ENCODE measurements around the gene RPL31. TPM values are rescaled to one million over a fixed set of nuclear protein-coding genes. Genes with fewer than 3 reads are reported as not detected.

Gene RPL31
- polyA plus RNA-seq, 1 of the 3 experiments (the other 2 are of a cell fraction): 4,488 TPM

DNA sequence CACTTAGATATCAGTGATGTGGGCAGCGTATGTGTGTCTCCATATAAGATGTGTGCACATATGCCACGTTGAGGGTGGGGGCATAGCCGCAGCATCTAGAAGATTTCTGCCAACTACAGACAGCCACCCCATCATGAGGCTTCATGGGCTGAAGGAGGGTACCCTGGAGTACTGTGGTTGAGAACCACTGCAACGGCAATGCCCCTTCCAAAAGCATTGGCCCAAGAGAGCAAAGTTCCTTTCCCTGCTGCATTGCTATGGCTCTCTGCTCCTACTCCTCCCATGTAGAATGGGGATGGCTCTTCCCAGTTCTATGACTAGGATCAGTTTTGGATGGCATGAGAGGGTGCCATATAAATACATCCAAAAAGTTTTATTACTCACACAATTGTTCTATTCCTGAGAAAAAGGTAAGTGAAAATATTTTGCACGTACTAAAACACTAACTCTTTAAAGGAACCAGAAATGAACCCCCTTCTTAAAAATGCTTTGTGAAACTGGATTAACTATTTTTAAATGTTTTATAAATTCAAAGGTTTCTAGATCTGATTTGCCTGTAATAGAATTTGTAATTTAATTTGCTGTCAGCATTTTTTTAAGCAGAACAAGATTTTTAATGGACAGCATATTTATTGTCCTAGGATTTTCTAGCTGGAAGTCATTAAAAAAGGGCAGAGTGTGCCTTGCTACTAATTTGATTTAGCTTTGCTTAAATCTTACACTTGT, 4.4 kb upstream of the RPL31 start (continued):
- no peak for TF ChIP-seq TEAD4 (IDR thresholded peaks at IDR 0.05; ENCODE audit: borderline replicate concordance, insufficient read depth)
- no peak for TF ChIP-seq CHD2 (IDR thresholded peaks at IDR 0.05; ENCODE audit: low read length, partially characterized antibody)
- TF ChIP-seq TAF1 (IDR thresholded peaks at IDR 0.05; ENCODE audit: borderline replicate concordance, low read depth, low read length): no peak
- TF ChIP-seq, protein P1, sequence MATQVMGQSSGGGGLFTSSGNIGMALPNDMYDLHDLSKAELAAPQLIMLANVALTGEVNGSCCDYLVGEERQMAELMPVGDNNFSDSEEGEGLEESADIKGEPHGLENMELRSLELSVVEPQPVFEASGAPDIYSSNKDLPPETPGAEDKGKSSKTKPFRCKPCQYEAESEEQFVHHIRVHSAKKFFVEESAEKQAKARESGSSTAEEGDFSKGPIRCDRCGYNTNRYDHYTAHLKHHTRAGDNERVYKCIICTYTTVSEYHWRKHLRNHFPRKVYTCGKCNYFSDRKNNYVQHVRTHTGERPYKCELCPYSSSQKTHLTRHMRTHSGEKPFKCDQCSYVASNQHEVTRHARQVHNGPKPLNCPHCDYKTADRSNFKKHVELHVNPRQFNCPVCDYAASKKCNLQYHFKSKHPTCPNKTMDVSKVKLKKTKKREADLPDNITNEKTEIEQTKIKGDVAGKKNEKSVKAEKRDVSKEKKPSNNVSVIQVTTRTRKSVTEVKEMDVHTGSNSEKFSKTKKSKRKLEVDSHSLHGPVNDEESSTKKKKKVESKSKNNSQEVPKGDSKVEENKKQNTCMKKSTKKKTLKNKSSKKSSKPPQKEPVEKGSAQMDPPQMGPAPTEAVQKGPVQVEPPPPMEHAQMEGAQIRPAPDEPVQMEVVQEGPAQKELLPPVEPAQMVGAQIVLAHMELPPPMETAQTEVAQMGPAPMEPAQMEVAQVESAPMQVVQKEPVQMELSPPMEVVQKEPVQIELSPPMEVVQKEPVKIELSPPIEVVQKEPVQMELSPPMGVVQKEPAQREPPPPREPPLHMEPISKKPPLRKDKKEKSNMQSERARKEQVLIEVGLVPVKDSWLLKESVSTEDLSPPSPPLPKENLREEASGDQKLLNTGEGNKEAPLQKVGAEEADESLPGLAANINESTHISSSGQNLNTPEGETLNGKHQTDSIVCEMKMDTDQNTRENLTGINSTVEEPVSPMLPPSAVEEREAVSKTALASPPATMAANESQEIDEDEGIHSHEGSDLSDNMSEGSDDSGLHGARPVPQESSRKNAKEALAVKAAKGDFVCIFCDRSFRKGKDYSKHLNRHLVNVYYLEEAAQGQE (IDR thresholded peaks at IDR 0.05; ENCODE audit: low read depth, low read length): no peak

- ChIA-PET POLR2A (no interaction called here), CTCF (no interaction called here)
- Histone ChIP-seq H3K9ac (no peak overlapping the region), H3K4me3 (ENCODE audit: low read depth in 2 of 2, low read length in 1 of 2) (no peak overlapping the region), H4K20me1 (ENCODE audit: insufficient read depth) (peaks cover 1% of the 10 kb centered on the region), H3F3A (replicated peaks; ENCODE audit: insufficient read depth) (peaks cover 16% of the 10 kb centered on the region), H3K4me2 (no peak overlapping the region), H3K36me3 (replicated peaks in 1 of 2; ENCODE audit: control insufficient read depth in 1 of 2, insufficient read depth in 2 of 2, low read length in 1 of 2) (peaks cover 13 to 39% of the 10 kb centered on the region in 2 experiments), H3K27me3 (ENCODE audit: insufficient read depth) (no peaks in the 10 kb centered on the region), H3K4me1 (ENCODE audit: control insufficient read depth in 1 of 2, insufficient read depth in 2 of 2, low read depth in 1 of 2, low read length in 1 of 2) (peaks cover 3 to 7% of the 10 kb centered on the region in 2 experiments; a peak in 2 of 4 replicates), H3K27ac (ENCODE audit: low read depth in 2 of 2, low read length in 1 of 2) (no peak overlapping the region), H3K9me3 (no peaks in the 10 kb centered on the region), H3K9me2 (no peaks in the 10 kb centered on the region), H2AFZ (ENCODE audit: low read depth) (no peak overlapping the region), H3K79me2 (ENCODE audit: insufficient read depth) (peaks cover 12% of the 10 kb centered on the region)
- 80% methylated on average over 6 of the region's 6 CpGs for WGBS (ENCODE audit: low lambda C conversion rate)
- DNase-seq: no peak
- no peak for TF ChIP-seq MEF2A (IDR thresholded peaks at IDR 0.05; ENCODE audit: borderline replicate concordance, low read depth)
- TF ChIP-seq JUND (IDR thresholded peaks at IDR 0.05): no peak
- no peak for TF ChIP-seq FOXJ3 (CRISPR knock-in tag; IDR thresholded peaks at IDR 0.05)
- no peak for TF ChIP-seq TAF1 (IDR thresholded peaks at IDR 0.05; ENCODE audit: borderline replicate concordance, low read depth, low read length)
- no peak for TF ChIP-seq FOXM1 (IDR thresholded peaks at IDR 0.05; ENCODE audit: low read depth)
Observed at GRCh38 chr2:100998235-100998573, 3.9 kb upstream of the RPL31 start.

GRCh38 chr2:100999995-101000394, 2.1 kb upstream of the RPL31 start:
- WGBS (ENCODE audit: low lambda C conversion rate): 100% methylated on average over 2 of the region's 2 CpGs
- H3K27me3 ChIP-seq (ENCODE audit: insufficient read depth): no peaks in the 10 kb centered on the region
- peaks cover 30% of the 10 kb centered on the region for H3K79me2 ChIP-seq (ENCODE audit: insufficient read depth)
- H3F3A ChIP-seq (replicated peaks; ENCODE audit: insufficient read depth): peaks cover 26% of the 10 kb centered on the region
- H3K9me2 ChIP-seq: no peaks in the 10 kb centered on the region
- no peak for TF ChIP-seq POLR2AphosphoS5 (IDR thresholded peaks at IDR 0.05; ENCODE audit: low read depth, low read length)
- no peak for TF ChIP-seq TCF12 (IDR thresholded peaks at IDR 0.05)
- TF ChIP-seq GATA2 (CRISPR knock-in tag; IDR thresholded peaks at IDR 0.05): no peak
- no peak for TF ChIP-seq MAX (IDR thresholded peaks at IDR 0.05; ENCODE audit: low read depth)
- no peak for TF ChIP-seq EZH2phosphoT487 (IDR thresholded peaks at IDR 0.05; ENCODE audit: borderline replicate concordance, low read depth)
- TF ChIP-seq RXRA (IDR thresholded peaks at IDR 0.05; ENCODE audit: borderline replicate concordance, low read depth): no peak
- TF ChIP-seq GABPA (IDR thresholded peaks at IDR 0.05; ENCODE audit: low read depth): no peak
- no peak for TF ChIP-seq NFIC (IDR thresholded peaks at IDR 0.05; ENCODE audit: borderline replicate concordance)
- TF ChIP-seq, protein P2, sequence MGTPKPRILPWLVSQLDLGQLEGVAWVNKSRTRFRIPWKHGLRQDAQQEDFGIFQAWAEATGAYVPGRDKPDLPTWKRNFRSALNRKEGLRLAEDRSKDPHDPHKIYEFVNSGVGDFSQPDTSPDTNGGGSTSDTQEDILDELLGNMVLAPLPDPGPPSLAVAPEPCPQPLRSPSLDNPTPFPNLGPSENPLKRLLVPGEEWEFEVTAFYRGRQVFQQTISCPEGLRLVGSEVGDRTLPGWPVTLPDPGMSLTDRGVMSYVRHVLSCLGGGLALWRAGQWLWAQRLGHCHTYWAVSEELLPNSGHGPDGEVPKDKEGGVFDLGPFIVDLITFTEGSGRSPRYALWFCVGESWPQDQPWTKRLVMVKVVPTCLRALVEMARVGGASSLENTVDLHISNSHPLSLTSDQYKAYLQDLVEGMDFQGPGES (IDR thresholded peaks at IDR 0.05; ENCODE audit: low read depth, low read length): no peak
- no peak for TF ChIP-seq FOXJ3 (CRISPR knock-in tag; IDR thresholded peaks at IDR 0.05)
- TF ChIP-seq SIN3A (IDR thresholded peaks at IDR 0.05; ENCODE audit: borderline replicate concordance, low read depth, low read length): no peak
- ChIA-PET POLR2A (no interaction called here), CTCF (no interaction called here)
- no peak overlapping the region for H3K27ac ChIP-seq (ENCODE audit: low read depth in 2 of 2, low read length in 1 of 2)
- no peaks in the 10 kb centered on the region for H3K9me3 ChIP-seq
- H4K20me1 ChIP-seq (ENCODE audit: insufficient read depth): peaks cover 19% of the 10 kb centered on the region
- DNase-seq: no peak
- H3K4me2 ChIP-seq: no peak overlapping the region
- peaks cover 30 to 39% of the 10 kb centered on the region in 2 experiments for H3K36me3 ChIP-seq (replicated peaks in 1 of 2; ENCODE audit: control insufficient read depth in 1 of 2, insufficient read depth in 2 of 2, low read length in 1 of 2)
- H3K4me3 ChIP-seq (ENCODE audit: low read depth in 2 of 2, low read length in 1 of 2): no peak overlapping the region
- no peak overlapping the region for H2AFZ ChIP-seq (ENCODE audit: low read depth)
- peaks cover 11 to 23% of the 10 kb centered on the region in 2 experiments for H3K4me1 ChIP-seq (ENCODE audit: control insufficient read depth in 1 of 2, insufficient read depth in 2 of 2, low read depth in 1 of 2, low read length in 1 of 2)
- H3K9ac ChIP-seq: no peak overlapping the region

All from SK-N-SH (cell line).